Measurements from ENCODE around the gene DENND5A. TPM values are rescaled to one million over a fixed set of nuclear protein-coding genes. Genes with fewer than 3 reads are reported as not detected.

The DENND5A gene
- total and polyA plus RNA-seq, 2 of the 8 experiments (the other 6 are each of a cell fraction or from before 2014, with no cell fraction given), result 65.7 to 139 TPM

- Histone ChIP-seq H3K56ac (replicated peaks; ENCODE audit: insufficient read length, low read depth, low read length) (no peak overlapping the region), H3K23ac (ENCODE audit: insufficient read length) (no peak overlapping the region), H3K27me3 (replicated peaks in 1 of 4; ENCODE audit: control insufficient read depth in 3 of 4, extremely low read depth in 1 of 4, insufficient read depth in 3 of 4, low read length in 3 of 4) (no peaks in the 10 kb centered on the region), H3K79me2 (ENCODE audit: control insufficient read depth in 1 of 2, insufficient read depth in 2 of 2, low read length in 2 of 2) (no peaks in the 10 kb centered on the region), H4K8ac (ENCODE audit: extremely low read depth, insufficient read depth, low read length) (no peak overlapping the region), H2BK120ac (replicated peaks; ENCODE audit: low read depth, low read length) (no peak overlapping the region), H3K4me3 (ENCODE audit: extremely low read depth in 1 of 4, insufficient read depth in 2 of 4, low read depth in 3 of 4, low read length in 4 of 4) (no peak overlapping the region), H3K4ac (replicated peaks; ENCODE audit: insufficient read length, low read depth, low read length) (no peak overlapping the region), H3K4me1 (replicated peaks in 1 of 4; ENCODE audit: control insufficient read depth in 3 of 4, insufficient read depth in 4 of 4, low read length in 3 of 4) (peaks cover 4 to 9% (median 5%) of the 10 kb centered on the region in 4 experiments; a peak in 5 of 7 replicates), H3K27ac (ENCODE audit: low read depth, low read length) (no peak overlapping the region), H3K18ac (ENCODE audit: extremely low read depth, low read length) (no peak overlapping the region), H3K4me2 (ENCODE audit: insufficient read depth in 1 of 2, low read depth in 2 of 2, low read length in 2 of 2) (no peak overlapping the region), H2AK5ac (ENCODE audit: low read depth, low read length) (no peak overlapping the region), H2AFZ (ENCODE audit: low read length) (no peak overlapping the region), H3K36me3 (ENCODE audit: control insufficient read depth in 2 of 4, insufficient read depth in 4 of 4, low read length in 3 of 4) (no peaks in the 10 kb centered on the region), H3K14ac (ENCODE audit: insufficient read length) (no peak overlapping the region), H2BK5ac (ENCODE audit: low read depth, low read length) (no peak overlapping the region), H2BK20ac (ENCODE audit: low read length) (no peak overlapping the region), H4K5ac (ENCODE audit: insufficient read length, low read depth, low read length) (no peak overlapping the region), H3K23me2 (ENCODE audit: low read depth, low read length) (no peaks in the 10 kb centered on the region), H3K9me3 (ENCODE audit: insufficient read depth in 2 of 2, low read depth in 1 of 2, low read length in 1 of 2) (peaks cover 0 to 1% of the 10 kb centered on the region in 2 experiments; a peak in 1 of 4 replicates), H2BK12ac (ENCODE audit: low read depth, low read length) (no peak overlapping the region), H3K9ac (replicated peaks in 1 of 4; ENCODE audit: extremely low read depth in 1 of 4, low read depth in 3 of 4, low read length in 3 of 4) (no peak overlapping the region), H3K79me1 (ENCODE audit: low read depth, low read length) (no peaks in the 10 kb centered on the region), H2BK15ac (ENCODE audit: low read length) (no peak overlapping the region), H4K91ac (replicated peaks; ENCODE audit: insufficient read length, low read length) (no peak overlapping the region), H4K20me1 (replicated peaks in 1 of 2; ENCODE audit: control insufficient read depth in 1 of 2, insufficient read depth in 2 of 2, low read length in 2 of 2) (no peaks in the 10 kb centered on the region)
- WGBS, 2 experiments (ENCODE audit: extremely low coverage in 1 of 2, insufficient coverage in 1 of 2, insufficient read length in 1 of 2, insufficient replicate concordance in 2 of 2, low coverage in 1 of 2, low lambda C conversion rate in 2 of 2, missing lambda C conversion rate in 1 of 2), result 100% methylated on average over 2 of the region's 2 CpGs; no CpG with 5 or more reads in 1 of the 2 experiments
- POLR2A ChIA-PET (ENCODE audit: partially characterized antibody), result no interaction called here
- DNase-seq (ENCODE audit: low read depth in 1 of 2, low spot score in 2 of 2), result no peak
- TF ChIP-seq BACH1 (IDR thresholded peaks at IDR 0.05; ENCODE audit: low read length) (no peak), KDM4A (IDR thresholded peaks at IDR 0.05; ENCODE audit: low read depth, low read length, severe bottlenecking) (no peak), RFX5 (IDR thresholded peaks at IDR 0.05; ENCODE audit: borderline replicate concordance, low read depth, low read length) (no peak), SRF (IDR thresholded peaks at IDR 0.05; ENCODE audit: low read depth, low read length) (no peak), KDM5A (IDR thresholded peaks at IDR 0.05; ENCODE audit: low read length) (no peak), CHD2 (IDR thresholded peaks at IDR 0.05; ENCODE audit: low read length) (no peak), GTF2F1 (IDR thresholded peaks at IDR 0.05; ENCODE audit: borderline replicate concordance, low read depth, low read length) (no peak), SAP30 (IDR thresholded peaks at IDR 0.05; ENCODE audit: insufficient read depth, insufficient replicate concordance, low read length) (no peak)
- no peak for FAIRE-seq
- CTCF ChIA-PET (ENCODE audit: partially characterized antibody), result interaction anchor here (0.6 to 13.0 kb wide), 5 partner anchors 11 to 64 kb away, joined by 3 to 103 read pairs (median 4); no protein-coding TSS in a partner anchor
Observed at GRCh38 chr11:9118277-9118676, 146.9 kb downstream of the DENND5A start.

Measured in H1 (cell line).